ENCODE measurements around the gene FAM136A. TPM values are rescaled to one million over a fixed set of nuclear protein-coding genes. Genes with fewer than 3 reads are reported as not detected.
A peak's percentile ranks its signal among the peaks of the same experiment; 100 is the strongest.

FAM136A gene
- total and polyA plus RNA-seq, 10 of the 15 experiments (the other 5 are each of a cell fraction or from before 2014, with no cell fraction given), result 69.3 to 173 (median 107) TPM

DNA sequence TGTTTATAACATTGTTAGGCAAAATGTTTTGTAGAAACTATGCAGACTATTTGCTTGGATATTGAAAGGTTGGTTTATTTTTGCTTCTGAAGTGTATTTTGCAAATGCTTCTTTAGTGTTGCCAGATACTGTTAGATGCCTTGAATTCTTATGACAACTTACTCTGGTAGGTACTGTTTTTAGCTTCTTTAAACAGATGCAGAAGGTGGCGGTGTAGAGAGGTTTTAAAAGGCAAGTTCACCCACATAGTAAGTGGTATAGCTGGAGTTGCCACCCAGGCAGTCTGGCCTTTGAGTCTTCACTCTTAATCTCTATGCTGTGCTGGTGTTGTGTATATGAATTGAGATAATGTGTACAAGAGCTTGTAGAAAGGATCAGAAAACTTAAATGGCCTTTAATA lies 40.4 kb downstream of the FAM136A start:
- 46% methylated on average over 1 of the region's 1 CpG for WGBS (ENCODE audit: insufficient coverage, insufficient replicate concordance, low lambda C conversion rate, missing lambda C conversion rate)
- no peaks in the 10 kb centered on the region for H3K36me3 ChIP-seq (ENCODE audit: control insufficient read depth in 2 of 2, insufficient read depth in 2 of 2, low read length in 1 of 2)
- DNase-seq (ENCODE audit: low read depth, low spot score) (no peak), FAIRE-seq (no peak), ATAC-seq (no peak)
- H3K9me3 ChIP-seq (replicated peaks; ENCODE audit: control insufficient read depth, insufficient read depth, low read length), result no peaks in the 10 kb centered on the region
- CTCF ChIA-PET, result interaction anchor here (0.5 to 1.1 kb wide), 6 partner anchors 12 to 356 kb away, joined by 3 to 4 read pairs (median 3); partner anchors contain the start of gene FAM136A
- TF ChIP-seq, protein P1, sequence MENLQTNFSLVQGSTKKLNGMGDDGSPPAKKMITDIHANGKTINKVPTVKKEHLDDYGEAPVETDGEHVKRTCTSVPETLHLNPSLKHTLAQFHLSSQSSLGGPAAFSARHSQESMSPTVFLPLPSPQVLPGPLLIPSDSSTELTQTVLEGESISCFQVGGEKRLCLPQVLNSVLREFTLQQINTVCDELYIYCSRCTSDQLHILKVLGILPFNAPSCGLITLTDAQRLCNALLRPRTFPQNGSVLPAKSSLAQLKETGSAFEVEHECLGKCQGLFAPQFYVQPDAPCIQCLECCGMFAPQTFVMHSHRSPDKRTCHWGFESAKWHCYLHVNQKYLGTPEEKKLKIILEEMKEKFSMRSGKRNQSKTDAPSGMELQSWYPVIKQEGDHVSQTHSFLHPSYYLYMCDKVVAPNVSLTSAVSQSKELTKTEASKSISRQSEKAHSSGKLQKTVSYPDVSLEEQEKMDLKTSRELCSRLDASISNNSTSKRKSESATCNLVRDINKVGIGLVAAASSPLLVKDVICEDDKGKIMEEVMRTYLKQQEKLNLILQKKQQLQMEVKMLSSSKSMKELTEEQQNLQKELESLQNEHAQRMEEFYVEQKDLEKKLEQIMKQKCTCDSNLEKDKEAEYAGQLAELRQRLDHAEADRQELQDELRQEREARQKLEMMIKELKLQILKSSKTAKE (IDR thresholded peaks at IDR 0.05; ENCODE audit: low read depth, poor library complexity, severe bottlenecking), result no peak
- TF ChIP-seq JUNB (IDR thresholded peaks at IDR 0.05), result no peak
- TF ChIP-seq RBBP5 (conservative IDR thresholded peaks at IDR 0.05), result no peak
- TF ChIP-seq, protein P2, sequence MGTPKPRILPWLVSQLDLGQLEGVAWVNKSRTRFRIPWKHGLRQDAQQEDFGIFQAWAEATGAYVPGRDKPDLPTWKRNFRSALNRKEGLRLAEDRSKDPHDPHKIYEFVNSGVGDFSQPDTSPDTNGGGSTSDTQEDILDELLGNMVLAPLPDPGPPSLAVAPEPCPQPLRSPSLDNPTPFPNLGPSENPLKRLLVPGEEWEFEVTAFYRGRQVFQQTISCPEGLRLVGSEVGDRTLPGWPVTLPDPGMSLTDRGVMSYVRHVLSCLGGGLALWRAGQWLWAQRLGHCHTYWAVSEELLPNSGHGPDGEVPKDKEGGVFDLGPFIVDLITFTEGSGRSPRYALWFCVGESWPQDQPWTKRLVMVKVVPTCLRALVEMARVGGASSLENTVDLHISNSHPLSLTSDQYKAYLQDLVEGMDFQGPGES (IDR thresholded peaks at IDR 0.05), result no peak
- no peak for TF ChIP-seq MYB (IDR thresholded peaks at IDR 0.05; ENCODE audit: borderline replicate concordance, low read depth, low read length)
- TF ChIP-seq SMAD1 (IDR thresholded peaks at IDR 0.05; ENCODE audit: low read depth, partially characterized antibody), result no peak
- no peak for TF ChIP-seq RUNX3 (IDR thresholded peaks at IDR 0.05; ENCODE audit: low read length)
- TF ChIP-seq, protein P3, sequence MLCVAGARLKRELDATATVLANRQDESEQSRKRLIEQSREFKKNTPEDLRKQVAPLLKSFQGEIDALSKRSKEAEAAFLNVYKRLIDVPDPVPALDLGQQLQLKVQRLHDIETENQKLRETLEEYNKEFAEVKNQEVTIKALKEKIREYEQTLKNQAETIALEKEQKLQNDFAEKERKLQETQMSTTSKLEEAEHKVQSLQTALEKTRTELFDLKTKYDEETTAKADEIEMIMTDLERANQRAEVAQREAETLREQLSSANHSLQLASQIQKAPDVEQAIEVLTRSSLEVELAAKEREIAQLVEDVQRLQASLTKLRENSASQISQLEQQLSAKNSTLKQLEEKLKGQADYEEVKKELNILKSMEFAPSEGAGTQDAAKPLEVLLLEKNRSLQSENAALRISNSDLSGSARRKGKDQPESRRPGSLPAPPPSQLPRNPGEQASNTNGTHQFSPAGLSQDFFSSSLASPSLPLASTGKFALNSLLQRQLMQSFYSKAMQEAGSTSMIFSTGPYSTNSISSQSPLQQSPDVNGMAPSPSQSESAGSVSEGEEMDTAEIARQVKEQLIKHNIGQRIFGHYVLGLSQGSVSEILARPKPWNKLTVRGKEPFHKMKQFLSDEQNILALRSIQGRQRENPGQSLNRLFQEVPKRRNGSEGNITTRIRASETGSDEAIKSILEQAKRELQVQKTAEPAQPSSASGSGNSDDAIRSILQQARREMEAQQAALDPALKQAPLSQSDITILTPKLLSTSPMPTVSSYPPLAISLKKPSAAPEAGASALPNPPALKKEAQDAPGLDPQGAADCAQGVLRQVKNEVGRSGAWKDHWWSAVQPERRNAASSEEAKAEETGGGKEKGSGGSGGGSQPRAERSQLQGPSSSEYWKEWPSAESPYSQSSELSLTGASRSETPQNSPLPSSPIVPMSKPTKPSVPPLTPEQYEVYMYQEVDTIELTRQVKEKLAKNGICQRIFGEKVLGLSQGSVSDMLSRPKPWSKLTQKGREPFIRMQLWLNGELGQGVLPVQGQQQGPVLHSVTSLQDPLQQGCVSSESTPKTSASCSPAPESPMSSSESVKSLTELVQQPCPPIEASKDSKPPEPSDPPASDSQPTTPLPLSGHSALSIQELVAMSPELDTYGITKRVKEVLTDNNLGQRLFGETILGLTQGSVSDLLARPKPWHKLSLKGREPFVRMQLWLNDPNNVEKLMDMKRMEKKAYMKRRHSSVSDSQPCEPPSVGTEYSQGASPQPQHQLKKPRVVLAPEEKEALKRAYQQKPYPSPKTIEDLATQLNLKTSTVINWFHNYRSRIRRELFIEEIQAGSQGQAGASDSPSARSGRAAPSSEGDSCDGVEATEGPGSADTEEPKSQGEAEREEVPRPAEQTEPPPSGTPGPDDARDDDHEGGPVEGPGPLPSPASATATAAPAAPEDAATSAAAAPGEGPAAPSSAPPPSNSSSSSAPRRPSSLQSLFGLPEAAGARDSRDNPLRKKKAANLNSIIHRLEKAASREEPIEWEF (IDR thresholded peaks at IDR 0.05; ENCODE audit: insufficient replicate concordance, low read depth, low read length), result no peak
- TF ChIP-seq, protein P4, sequence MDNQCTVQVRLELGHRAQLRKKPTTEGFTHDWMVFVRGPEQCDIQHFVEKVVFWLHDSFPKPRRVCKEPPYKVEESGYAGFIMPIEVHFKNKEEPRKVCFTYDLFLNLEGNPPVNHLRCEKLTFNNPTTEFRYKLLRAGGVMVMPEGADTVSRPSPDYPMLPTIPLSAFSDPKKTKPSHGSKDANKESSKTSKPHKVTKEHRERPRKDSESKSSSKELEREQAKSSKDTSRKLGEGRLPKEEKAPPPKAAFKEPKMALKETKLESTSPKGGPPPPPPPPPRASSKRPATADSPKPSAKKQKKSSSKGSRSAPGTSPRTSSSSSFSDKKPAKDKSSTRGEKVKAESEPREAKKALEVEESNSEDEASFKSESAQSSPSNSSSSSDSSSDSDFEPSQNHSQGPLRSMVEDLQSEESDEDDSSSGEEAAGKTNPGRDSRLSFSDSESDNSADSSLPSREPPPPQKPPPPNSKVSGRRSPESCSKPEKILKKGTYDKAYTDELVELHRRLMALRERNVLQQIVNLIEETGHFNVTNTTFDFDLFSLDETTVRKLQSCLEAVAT (IDR thresholded peaks at IDR 0.05), result no peak
- no peak for TF ChIP-seq WRNIP1 (IDR thresholded peaks at IDR 0.05; ENCODE audit: borderline replicate concordance, low read depth, low read length)
- TF ChIP-seq ZBED1 (IDR thresholded peaks at IDR 0.05; ENCODE audit: borderline replicate concordance), result no peak
- TF ChIP-seq FOXM1 (IDR thresholded peaks at IDR 0.05; ENCODE audit: low read depth, low read length), result no peak
- no peak for TF ChIP-seq DPF2 (IDR thresholded peaks at IDR 0.05)
- no peak for TF ChIP-seq KDM1A (IDR thresholded peaks at IDR 0.05; ENCODE audit: borderline replicate concordance)
- SMC1A ChIA-PET (ENCODE audit: uncharacterized antibody, unreplicated experiment), result interaction anchor here (1.0 to 2.8 kb wide), 4 partner anchors 9 to 43 kb away, joined by 3 to 10 read pairs (median 4); partner anchors contain the start of gene SNRPG
- no peak overlapping the region for H3K27ac ChIP-seq (ENCODE audit: control insufficient read depth, insufficient read depth)
- in situ Hi-C loops (cut with MboI), result no loop called here
- H4K20me1 ChIP-seq (ENCODE audit: control insufficient read depth, insufficient read depth), result no peaks in the 10 kb centered on the region
- H3K4me2 ChIP-seq (ENCODE audit: control insufficient read depth, insufficient read depth), result no peak overlapping the region
- intact Hi-C loops (cut with micrococcal nuclease; ENCODE audit: unreplicated experiment), result no loop called here
- no peaks in the 10 kb centered on the region; the same call in 1 of the 2 replicates for H3K4me1 ChIP-seq (ENCODE audit: control insufficient read depth, insufficient read depth, low read length)
- no peak overlapping the region for H3K9ac ChIP-seq (ENCODE audit: control insufficient read depth, insufficient read depth, low read length)
- POLR2A ChIA-PET, result interaction anchor here (0.5 to 1.7 kb wide), 2 partner anchors 32 to 191 kb away, joined by 3 to 5 read pairs; partner anchors contain the start of gene SNRPG
- RAD21 ChIA-PET (ENCODE audit: unreplicated experiment), result no interaction called here
- H2AFZ ChIP-seq (ENCODE audit: control insufficient read depth, low read depth, low read length), result no peak overlapping the region
- BruUV-seq (replicated peaks), result TSS peak; percentile 37
- no peak overlapping the region for H3K4me3 ChIP-seq
- no peaks in the 10 kb centered on the region for H3K79me2 ChIP-seq (ENCODE audit: control insufficient read depth, insufficient read depth, low read length)
- H3K27me3 ChIP-seq (replicated peaks in 1 of 2; ENCODE audit: control insufficient read depth in 2 of 2, insufficient read depth in 2 of 2, low read length in 1 of 2), result no peaks in the 10 kb centered on the region
